BLaER1 treated with 17β-estradiol and CSF1 and Interleukin-3, amounts not matched to agents 10 nM and 100 nM (cell line): ENCODE measurements around the gene LRATD1.
"Not testable (repeated sequence)": the region's sequence is repeated elsewhere in the genome, so short reads cannot be mapped to it uniquely, and the experiment has no call there.

ENCODE experiments used
- H3K27ac ChIP-seq, 11 experiments: shearing (Covaris generic); formaldehyde crosslinking; 2 replicates each; pipeline ENCODE4 v1.8.1; 2022
- H3K27me3 ChIP-seq, 11 experiments: shearing (Covaris generic); formaldehyde crosslinking; 2 replicates each; pipeline ENCODE4 v1.8.1; 2022
- H3K36me3 ChIP-seq, 11 experiments: shearing (Covaris generic); formaldehyde crosslinking; 2 replicates each; pipeline ENCODE4 v1.8.1; 2022
- H3K4me1 ChIP-seq, 10 experiments: shearing (Covaris generic); formaldehyde crosslinking; 2 replicates each; pipeline ENCODE4 v1.8.1; 2022
- H3K4me2 ChIP-seq, 11 experiments: shearing (Covaris generic); formaldehyde crosslinking; 2 replicates each; pipeline ENCODE4 v1.8.1; 2022
- H3K4me3 ChIP-seq, 10 experiments: shearing (Covaris generic); formaldehyde crosslinking; 2 replicates each; pipeline ENCODE4 v1.8.1; 2022
- H3K9ac ChIP-seq, 11 experiments: shearing (Covaris generic); formaldehyde crosslinking; 2 replicates each; pipeline ENCODE4 v1.8.1; 2022
- H3K9me3 ChIP-seq, 11 experiments: shearing (Covaris generic); formaldehyde crosslinking; replicated peaks in 1 of 11; 2 replicates each; pipeline ENCODE4 v1.8.1; 2022
- H4K20me1 ChIP-seq, 11 experiments: shearing (Covaris generic); formaldehyde crosslinking; 2 replicates each; pipeline ENCODE4 v1.8.1; 2022
- Cebpa-rat ChIP-seq, 11 experiments: shearing (Covaris generic); IDR thresholded peaks; 2 replicates each; pipeline ENCODE4 v1.8.1; 2022

The LRATD1 gene

DNA sequence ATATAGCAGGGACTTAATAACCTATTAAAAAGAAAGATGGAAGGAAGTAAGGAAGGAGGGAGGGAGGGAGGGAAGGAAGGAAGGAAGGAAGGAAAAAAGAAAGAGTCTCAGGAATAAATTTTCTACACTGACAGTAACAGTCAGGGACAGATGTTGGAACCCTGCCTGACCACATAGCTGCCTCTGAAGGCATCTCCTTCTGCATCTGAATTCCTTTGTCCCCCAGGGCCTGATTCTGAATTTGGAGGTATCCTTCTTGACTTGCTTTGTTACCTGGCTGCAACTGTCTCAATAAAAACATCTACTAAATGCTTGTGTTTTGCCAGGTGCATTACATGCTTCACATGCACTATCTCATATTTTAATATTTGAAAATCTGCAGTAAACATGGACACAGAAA is 17.4 kb upstream of the LRATD1 start:
- Histone ChIP-seq H3K27ac (no peak overlapping the region), H3K9ac (no peak overlapping the region), H3K27me3 (no peaks in the 10 kb centered on the region), H3K4me2 (no peak overlapping the region), H3K4me1 (0 out of 20 replicates have a peak, but pooled peaks cover 0 to 4% (median 0%) of the 10 kb centered on the region in 10 experiments), H3K9me3 (no peaks in the 10 kb centered on the region), H3K4me3 (no peak overlapping the region), H4K20me1 (no peaks in the 10 kb centered on the region), H3K36me3 (no peaks in the 10 kb centered on the region)
- TF ChIP-seq Cebpa-rat (IDR thresholded peaks at IDR 0.05): no peak

DNA sequence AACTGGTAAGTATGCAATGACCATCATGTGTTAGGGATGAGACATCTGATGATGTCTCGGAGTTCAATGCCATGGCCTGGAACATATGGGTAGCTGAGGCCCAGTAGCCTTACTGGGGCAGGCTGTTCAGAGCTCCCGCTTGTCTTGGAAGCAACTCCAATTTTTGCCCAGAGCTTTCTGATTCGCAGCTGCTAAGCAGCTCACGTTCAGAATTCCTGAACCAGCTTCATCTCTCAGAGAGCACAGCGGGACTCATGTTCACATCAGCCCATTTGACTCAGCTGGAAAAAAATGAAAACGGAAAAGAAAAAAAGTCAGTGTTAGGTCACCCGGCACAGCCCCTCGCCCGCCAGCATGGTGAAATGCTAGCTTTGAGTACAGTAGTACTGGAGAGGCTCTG is 16.8 kb upstream of the LRATD1 start:
- 0 out of 20 replicates have a peak, but pooled peaks cover 0 to 4% (median 0%) of the 10 kb centered on the region in 10 experiments for H3K4me1 ChIP-seq
- no peak overlapping the region for H3K9ac ChIP-seq
- H3K27me3 ChIP-seq: no peaks in the 10 kb centered on the region
- H3K27ac ChIP-seq: no peak overlapping the region
- no peaks in the 10 kb centered on the region for H3K9me3 ChIP-seq
- no peaks in the 10 kb centered on the region for H4K20me1 ChIP-seq
- no peak overlapping the region for H3K4me2 ChIP-seq
- no peak for TF ChIP-seq Cebpa-rat (IDR thresholded peaks at IDR 0.05)
- no peaks in the 10 kb centered on the region for H3K36me3 ChIP-seq
- no peak overlapping the region for H3K4me3 ChIP-seq

DNA sequence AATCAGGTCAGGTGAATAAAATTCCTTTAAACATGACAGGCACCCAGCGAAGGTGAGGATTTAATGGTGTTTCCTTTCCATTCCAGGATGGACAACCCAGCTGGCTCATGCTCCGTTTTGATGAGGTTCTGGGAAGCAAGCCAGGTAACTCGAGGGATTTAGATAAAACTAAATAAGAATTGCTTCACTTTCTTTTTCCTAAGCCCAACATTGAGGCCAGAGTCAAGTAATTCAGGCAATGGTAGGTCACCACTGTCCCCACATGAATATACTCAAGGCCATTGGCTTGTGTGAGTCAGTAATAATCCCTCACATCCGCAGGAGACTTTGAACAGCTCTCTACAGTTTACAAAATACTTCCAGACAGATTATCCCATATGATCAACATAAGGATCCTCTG is 16.2 kb upstream of the LRATD1 start:
- H3K4me3 ChIP-seq: no peak overlapping the region
- no peak overlapping the region for H3K4me2 ChIP-seq
- no peak overlapping the region for H3K27ac ChIP-seq
- H3K9ac ChIP-seq: no peak overlapping the region
- H3K36me3 ChIP-seq: no peaks in the 10 kb centered on the region
- H3K9me3 ChIP-seq: no peaks in the 10 kb centered on the region
- no peaks in the 10 kb centered on the region for H4K20me1 ChIP-seq
- no peak for TF ChIP-seq Cebpa-rat (IDR thresholded peaks at IDR 0.05)
- 0 out of 20 replicates have a peak, but pooled peaks cover 0 to 4% (median 0%) of the 10 kb centered on the region in 10 experiments for H3K4me1 ChIP-seq
- no peaks in the 10 kb centered on the region for H3K27me3 ChIP-seq

- no peaks in the 10 kb centered on the region for H4K20me1 ChIP-seq
- no peak for TF ChIP-seq Cebpa-rat (IDR thresholded peaks at IDR 0.05)
- H3K36me3 ChIP-seq: no peaks in the 10 kb centered on the region
- no peak overlapping the region for H3K27ac ChIP-seq
- H3K9me3 ChIP-seq: no peaks in the 10 kb centered on the region
- H3K4me2 ChIP-seq: no peak overlapping the region
- H3K4me1 ChIP-seq: 0 out of 20 replicates have a peak, but pooled peaks cover 0 to 4% (median 0%) of the 10 kb centered on the region in 10 experiments
- no peak overlapping the region for H3K9ac ChIP-seq
- H3K4me3 ChIP-seq: no peak overlapping the region
- no peaks in the 10 kb centered on the region for H3K27me3 ChIP-seq
These were observed 15.6 kb upstream of the LRATD1 start for GRCh38 chr2:14616950-14617349.

- Histone ChIP-seq H3K4me1 (0 out of 20 replicates have a peak, but pooled peaks cover 0 to 4% (median 0%) of the 10 kb centered on the region in 10 experiments), H3K36me3 (no peaks in the 10 kb centered on the region), H3K9me3 (no peaks in the 10 kb centered on the region), H3K27ac (no peak overlapping the region), H3K9ac (no peak overlapping the region), H3K27me3 (no peaks in the 10 kb centered on the region), H4K20me1 (no peaks in the 10 kb centered on the region), H3K4me3 (no peak overlapping the region), H3K4me2 (no peak overlapping the region)
- no peak for TF ChIP-seq Cebpa-rat (IDR thresholded peaks at IDR 0.05)
These were observed 13.1 kb upstream of the LRATD1 start for GRCh38 chr2:14619441-14619840.

- no peak overlapping the region for H3K4me3 ChIP-seq
- H4K20me1 ChIP-seq: no peaks in the 10 kb centered on the region
- H3K4me2 ChIP-seq: no peak overlapping the region
- H3K9me3 ChIP-seq: no peaks in the 10 kb centered on the region
- no peak overlapping the region for H3K9ac ChIP-seq
- H3K27ac ChIP-seq: no peak overlapping the region
- TF ChIP-seq Cebpa-rat (IDR thresholded peaks at IDR 0.05): no peak
- 0 out of 20 replicates have a peak, but pooled peaks cover 0 to 4% (median 0%) of the 10 kb centered on the region in 10 experiments for H3K4me1 ChIP-seq
- no peaks in the 10 kb centered on the region for H3K27me3 ChIP-seq
- no peaks in the 10 kb centered on the region for H3K36me3 ChIP-seq
These were observed 11.4 kb upstream of the LRATD1 start for GRCh38 chr2:14621114-14621513.

- Histone ChIP-seq H3K27me3 (no peaks in the 10 kb centered on the region), H3K4me3 (no peak overlapping the region), H4K20me1 (no peaks in the 10 kb centered on the region), H3K9ac (no peak overlapping the region), H3K4me1 (0 out of 20 replicates have a peak, but pooled peaks cover 0 to 4% (median 0%) of the 10 kb centered on the region in 10 experiments), H3K36me3 (no peaks in the 10 kb centered on the region), H3K4me2 (no peak overlapping the region), H3K27ac (no peak overlapping the region), H3K9me3 (no peaks in the 10 kb centered on the region)
- no peak for TF ChIP-seq Cebpa-rat (IDR thresholded peaks at IDR 0.05)
These were observed 10.5 kb upstream of the LRATD1 start for GRCh38 chr2:14621906-14622549.

DNA sequence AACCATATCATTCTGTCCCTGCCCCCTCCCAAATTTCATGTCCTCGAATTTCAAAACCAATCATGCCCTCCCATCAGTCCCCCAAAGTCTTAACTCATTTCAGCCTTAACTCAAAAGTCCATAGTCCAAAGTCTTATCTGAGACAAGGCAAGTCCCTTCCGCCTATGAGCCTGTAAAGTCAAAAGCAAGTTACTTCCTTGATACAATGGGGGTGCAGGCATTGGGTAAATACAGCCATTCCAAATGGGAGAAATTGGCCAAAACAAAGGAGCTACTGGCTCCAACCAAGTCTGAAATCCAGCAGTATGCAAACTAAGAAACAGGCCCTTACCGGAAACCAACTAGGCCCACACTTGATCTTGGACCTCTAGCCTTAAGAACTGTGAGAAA is 10.0 kb upstream of the LRATD1 start:
- not testable (repeated sequence) for H3K27me3 ChIP-seq, H4K20me1 ChIP-seq, H3K9ac ChIP-seq, H3K4me1 ChIP-seq, H3K4me3 ChIP-seq, H3K4me2 ChIP-seq, H3K9me3 ChIP-seq, H3K27ac ChIP-seq, H3K36me3 ChIP-seq

GRCh38 chr2:14623237-14623636 is 9.3 kb upstream of the LRATD1 start:
- no peaks in the 10 kb centered on the region for H3K4me1 ChIP-seq
- H3K36me3 ChIP-seq: no peaks in the 10 kb centered on the region
- H3K27ac ChIP-seq: no peak overlapping the region
- H3K4me2 ChIP-seq: no peak overlapping the region
- H3K4me3 ChIP-seq: no peak overlapping the region
- no peak overlapping the region for H3K9ac ChIP-seq
- H3K9me3 ChIP-seq: no peaks in the 10 kb centered on the region
- no peak for TF ChIP-seq Cebpa-rat (IDR thresholded peaks at IDR 0.05)
- H3K27me3 ChIP-seq: no peaks in the 10 kb centered on the region
- H4K20me1 ChIP-seq: no peaks in the 10 kb centered on the region

DNA sequence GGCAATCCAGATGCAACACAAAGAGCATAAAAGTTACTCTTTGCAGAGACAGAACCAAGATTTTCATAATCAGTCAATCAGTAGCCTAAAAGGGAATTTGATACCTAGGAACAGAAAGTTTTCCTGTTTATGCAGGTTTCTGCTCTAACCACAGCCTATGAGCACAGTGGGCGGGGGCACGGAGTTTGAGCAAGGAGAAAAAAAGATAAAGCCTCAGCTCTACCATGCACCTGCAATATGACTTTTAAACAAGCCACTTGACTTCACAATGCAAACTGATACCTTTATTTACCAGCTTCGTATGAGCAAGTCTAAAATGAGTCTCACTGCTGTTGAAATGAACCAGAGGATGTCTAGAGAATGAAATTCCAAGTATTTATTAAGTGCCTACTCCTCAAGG is 5.6 kb upstream of the LRATD1 start:
- H3K4me3 ChIP-seq: no peak overlapping the region
- H3K36me3 ChIP-seq: no peaks in the 10 kb centered on the region
- no peak overlapping the region for H3K4me2 ChIP-seq
- no peaks in the 10 kb centered on the region for H4K20me1 ChIP-seq
- no peak overlapping the region for H3K27ac ChIP-seq
- H3K9me3 ChIP-seq: peaks cover 0 to 2% (median 0%) of the 10 kb centered on the region in 11 experiments; a peak in 6 of 22 replicates
- H3K27me3 ChIP-seq: no peaks in the 10 kb centered on the region
- no peaks in the 10 kb centered on the region for H3K4me1 ChIP-seq
- TF ChIP-seq Cebpa-rat (IDR thresholded peaks at IDR 0.05): no peak
- no peak overlapping the region for H3K9ac ChIP-seq
